ENCODE measurements around the gene SH3TC2. TPM values are rescaled to one million over a fixed set of nuclear protein-coding genes. Genes with fewer than 3 reads are reported as not detected.
A peak's percentile ranks its signal among the peaks of the same experiment; 100 is the strongest.
"Not testable (repeated sequence)": the region's sequence is repeated elsewhere in the genome, so short reads cannot be mapped to it uniquely, and the experiment has no call there.

The SH3TC2 gene
- total and polyA plus RNA-seq, 8 donors, result 0.06 to 1.2 (median 0.27) TPM

- no peak for FAIRE-seq
- TF ChIP-seq, protein P1, sequence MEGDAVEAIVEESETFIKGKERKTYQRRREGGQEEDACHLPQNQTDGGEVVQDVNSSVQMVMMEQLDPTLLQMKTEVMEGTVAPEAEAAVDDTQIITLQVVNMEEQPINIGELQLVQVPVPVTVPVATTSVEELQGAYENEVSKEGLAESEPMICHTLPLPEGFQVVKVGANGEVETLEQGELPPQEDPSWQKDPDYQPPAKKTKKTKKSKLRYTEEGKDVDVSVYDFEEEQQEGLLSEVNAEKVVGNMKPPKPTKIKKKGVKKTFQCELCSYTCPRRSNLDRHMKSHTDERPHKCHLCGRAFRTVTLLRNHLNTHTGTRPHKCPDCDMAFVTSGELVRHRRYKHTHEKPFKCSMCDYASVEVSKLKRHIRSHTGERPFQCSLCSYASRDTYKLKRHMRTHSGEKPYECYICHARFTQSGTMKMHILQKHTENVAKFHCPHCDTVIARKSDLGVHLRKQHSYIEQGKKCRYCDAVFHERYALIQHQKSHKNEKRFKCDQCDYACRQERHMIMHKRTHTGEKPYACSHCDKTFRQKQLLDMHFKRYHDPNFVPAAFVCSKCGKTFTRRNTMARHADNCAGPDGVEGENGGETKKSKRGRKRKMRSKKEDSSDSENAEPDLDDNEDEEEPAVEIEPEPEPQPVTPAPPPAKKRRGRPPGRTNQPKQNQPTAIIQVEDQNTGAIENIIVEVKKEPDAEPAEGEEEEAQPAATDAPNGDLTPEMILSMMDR (IDR thresholded peaks at IDR 0.05), result no peak
- H3K9me3 ChIP-seq, result no peaks in the 10 kb centered on the region
Measured at GRCh38 chr5:149082271-149082670, 19.4 kb upstream of the SH3TC2 start.

GRCh38 chr5:149080294-149080693 is 17.4 kb upstream of the SH3TC2 start:
- DNase-seq (no peak), ATAC-seq (no peak), FAIRE-seq (no peak)
- no peaks in the 10 kb centered on the region for H3K27me3 ChIP-seq
- no peak overlapping the region for H3K4me3 ChIP-seq
- no peaks in the 10 kb centered on the region for H3K36me3 ChIP-seq
- WGBS, 2 donors, result 90 to 96% methylated on average over 4 of the region's 4 CpGs
- H3K9me3 ChIP-seq, result no peaks in the 10 kb centered on the region
- no peak overlapping the region for H3K27ac ChIP-seq
- intact Hi-C loops (cut with DNase I), result no loop called here
- TF ChIP-seq, protein P1 (IDR thresholded peaks at IDR 0.05), result no peak
- H3K4me1 ChIP-seq, result no peaks in the 10 kb centered on the region

More at GRCh38 chr5:149082271-149082670, 19.4 kb upstream of the SH3TC2 start:
- Histone ChIP-seq H3K27me3 (no peaks in the 10 kb centered on the region), H3K4me3 (no peak overlapping the region), H3K36me3 (no peaks in the 10 kb centered on the region), H3K4me1 (no peaks in the 10 kb centered on the region), H3K27ac (no peak overlapping the region)
- DNase-seq, result no peak
- ATAC-seq, result no peak
- intact Hi-C loops (cut with DNase I), result no loop called here

- H3K27ac ChIP-seq, result no peak overlapping the region
- FAIRE-seq (no peak), DNase-seq (no peak), ATAC-seq (no peak)
- H3K4me1 ChIP-seq, result no peaks in the 10 kb centered on the region
- intact Hi-C loops (cut with DNase I), result no loop called here
- TF ChIP-seq, protein P1 (IDR thresholded peaks at IDR 0.05), result no peak
- no peaks in the 10 kb centered on the region for H3K27me3 ChIP-seq
- no peaks in the 10 kb centered on the region for H3K9me3 ChIP-seq
- H3K4me3 ChIP-seq, result no peak overlapping the region
- H3K36me3 ChIP-seq, result no peaks in the 10 kb centered on the region
Measured at GRCh38 chr5:149079883-149080282, 17.0 kb upstream of the SH3TC2 start.

- FAIRE-seq; intact Hi-C loops (cut with DNase I): not testable (repeated sequence)
- ATAC-seq, result peak in 3 of 4 donors; percentile 62 to 74 (median 74)
Measured at GRCh38 chr5:149074071-149074470, 11.2 kb upstream of the SH3TC2 start.

GRCh38 chr5:149073213-149073612 is 10.4 kb upstream of the SH3TC2 start:
- FAIRE-seq (no peak), DNase-seq (no peak), ATAC-seq (peak in 2 of 4 donors; percentile 20 to 30)
- Histone ChIP-seq H3K9me3 (no peaks in the 10 kb centered on the region), H3K4me1 (no peaks in the 10 kb centered on the region), H3K27me3 (no peaks in the 10 kb centered on the region), H3K4me3 (no peak overlapping the region), H3K27ac (peak overlapping the region in 1 of 4 donors; percentile 39), H3K36me3 (no peaks in the 10 kb centered on the region)
- TF ChIP-seq, protein P1 (IDR thresholded peaks at IDR 0.05), result no peak
- intact Hi-C loops (cut with DNase I), result no loop called here
- WGBS, 2 donors, result 81 to 85% methylated on average over 1 of the region's 1 CpG

More at GRCh38 chr5:149074071-149074470, 11.2 kb upstream of the SH3TC2 start:
- not testable (repeated sequence) for H3K4me3 ChIP-seq, DNase-seq, H3K27me3 ChIP-seq, H3K36me3 ChIP-seq, H3K4me1 ChIP-seq, H3K9me3 ChIP-seq
- H3K27ac ChIP-seq, result peak overlapping the region in 1 of 4 donors; percentile 12

- TF ChIP-seq, protein P1 (IDR thresholded peaks at IDR 0.05), result no peak
- H3K4me1 ChIP-seq, result no peaks in the 10 kb centered on the region
- no peaks in the 10 kb centered on the region for H3K9me3 ChIP-seq
- ATAC-seq (no peak), DNase-seq (no peak), FAIRE-seq (no peak)
- no peak overlapping the region for H3K4me3 ChIP-seq
- 77 to 85% methylated on average over 2 of the region's 2 CpGs for WGBS, 2 donors
- no peak overlapping the region for H3K27ac ChIP-seq
- intact Hi-C loops (cut with DNase I), result no loop called here
- no peaks in the 10 kb centered on the region for H3K27me3 ChIP-seq
- H3K36me3 ChIP-seq, result no peaks in the 10 kb centered on the region
Measured at GRCh38 chr5:149072791-149073190, 9.9 kb upstream of the SH3TC2 start.
